ENCODE results near the gene TC2N. TPM values are rescaled to one million over a fixed set of nuclear protein-coding genes. Genes with fewer than 3 reads are reported as not detected.

Gene TC2N
- total RNA-seq, 1 donor from 2014 or later: 50.3 TPM

GRCh38 chr14:91862417-91862816 is 4.9 kb downstream of the TC2N start:
- TF ChIP-seq CTCF (IDR thresholded peaks at IDR 0.05) (no peak), POLR2AphosphoS5 (IDR thresholded peaks at IDR 0.05; ENCODE audit: insufficient read depth in 1 of 2, low read depth in 1 of 2) (no peak), POLR2A (IDR thresholded peaks at IDR 0.05) (no peak)
- no peak for DNase-seq (ENCODE audit: extremely low spot score in 2 of 2)
- no peak overlapping the region for H3K4me3 ChIP-seq
- intact Hi-C loops (cut with DNase I): no loop called here
- no peaks in the 10 kb centered on the region for H3K9me3 ChIP-seq
- H3K4me1 ChIP-seq: peaks cover 20% of the 10 kb centered on the region
- no peak overlapping the region for H3K27ac ChIP-seq
- H3K27me3 ChIP-seq: no peaks in the 10 kb centered on the region
- no peaks in the 10 kb centered on the region for H3K36me3 ChIP-seq

- intact Hi-C loops (cut with DNase I): no loop called here
Observed at GRCh38 chr14:91861091-91861490, 6.2 kb downstream of the TC2N start.

GRCh38 chr14:91860238-91860637 is 7.1 kb downstream of the TC2N start:
- no peaks in the 10 kb centered on the region for H3K9me3 ChIP-seq
- no peak for DNase-seq (ENCODE audit: extremely low spot score in 2 of 2)
- H3K27ac ChIP-seq: no peak overlapping the region
- H3K4me1 ChIP-seq: peaks cover 21% of the 10 kb centered on the region
- TF ChIP-seq POLR2A (IDR thresholded peaks at IDR 0.05): no peak
- no peak for TF ChIP-seq CTCF (IDR thresholded peaks at IDR 0.05)
- TF ChIP-seq POLR2AphosphoS5 (IDR thresholded peaks at IDR 0.05; ENCODE audit: insufficient read depth in 1 of 2, low read depth in 1 of 2): no peak
- H3K27me3 ChIP-seq: no peaks in the 10 kb centered on the region
- H3K4me3 ChIP-seq: no peak overlapping the region
- no peaks in the 10 kb centered on the region for H3K36me3 ChIP-seq
- intact Hi-C loops (cut with DNase I): no loop called here

More at GRCh38 chr14:91861091-91861490, 6.2 kb downstream of the TC2N start:
- H3K36me3 ChIP-seq: no peaks in the 10 kb centered on the region
- no peak for DNase-seq (ENCODE audit: extremely low spot score in 2 of 2)
- no peak overlapping the region for H3K4me3 ChIP-seq
- no peaks in the 10 kb centered on the region for H3K9me3 ChIP-seq
- H3K4me1 ChIP-seq: peaks cover 20% of the 10 kb centered on the region
- H3K27ac ChIP-seq: no peak overlapping the region
- no peak for TF ChIP-seq CTCF (IDR thresholded peaks at IDR 0.05)
- no peak for TF ChIP-seq POLR2AphosphoS5 (IDR thresholded peaks at IDR 0.05; ENCODE audit: insufficient read depth in 1 of 2, low read depth in 1 of 2)
- no peak for TF ChIP-seq POLR2A (IDR thresholded peaks at IDR 0.05)
- no peaks in the 10 kb centered on the region for H3K27me3 ChIP-seq

GRCh38 chr14:91858536-91859275 is 8.6 kb downstream of the TC2N start:
- peak overlapping the region; percentile 12 for H3K27ac ChIP-seq
- no peak for DNase-seq (ENCODE audit: extremely low spot score in 2 of 2)
- TF ChIP-seq POLR2A (IDR thresholded peaks at IDR 0.05): no peak
- no peak for TF ChIP-seq POLR2AphosphoS5 (IDR thresholded peaks at IDR 0.05; ENCODE audit: insufficient read depth in 1 of 2, low read depth in 1 of 2)
- TF ChIP-seq CTCF (IDR thresholded peaks at IDR 0.05): no peak
- no peak overlapping the region for H3K4me3 ChIP-seq
- no peaks in the 10 kb centered on the region for H3K36me3 ChIP-seq
- no peaks in the 10 kb centered on the region for H3K27me3 ChIP-seq
- intact Hi-C loops (cut with DNase I): no loop called here
- no peaks in the 10 kb centered on the region for H3K9me3 ChIP-seq
- H3K4me1 ChIP-seq: peaks cover 36% of the 10 kb centered on the region

GRCh38 chr14:91857614-91858013 is 9.7 kb downstream of the TC2N start:
- intact Hi-C loops (cut with DNase I): no loop called here
- Histone ChIP-seq H3K36me3 (no peaks in the 10 kb centered on the region), H3K27me3 (no peaks in the 10 kb centered on the region), H3K4me3 (no peak overlapping the region), H3K4me1 (peaks cover 36% of the 10 kb centered on the region), H3K27ac (no peak overlapping the region), H3K9me3 (no peaks in the 10 kb centered on the region)
- no peak for DNase-seq (ENCODE audit: extremely low spot score in 2 of 2)
- TF ChIP-seq POLR2AphosphoS5 (IDR thresholded peaks at IDR 0.05; ENCODE audit: insufficient read depth in 1 of 2, low read depth in 1 of 2) (no peak), POLR2A (IDR thresholded peaks at IDR 0.05) (no peak), CTCF (IDR thresholded peaks at IDR 0.05) (no peak)
